Activated T-helper 17 cell treated with anti-CD3 and anti-CD28 coated beads, Interleukin-2, amount 50 U/mL, for 72 hours (primary cell): ENCODE results near the gene ZNF148. TPM values are rescaled to one million over a fixed set of nuclear protein-coding genes. Genes with fewer than 3 reads are reported as not detected.
"Not testable (repeated sequence)": the region's sequence is repeated elsewhere in the genome, so short reads cannot be mapped to it uniquely, and the experiment has no call there.

Source experiments
- ATAC-seq: fragments of 150-1000 bp; cut with Tn5 transposase; replicated peaks from 2 replicates; pipeline ENCODE4 v1.10.0; 2021; ENCODE audit warnings: mild to moderate bottlenecking, moderate library complexity
- H3K27ac Mint-ChIP-seq: one replicate; pipeline ENCODE4 v1.8.0; 2022; ENCODE audit warnings: mixed read lengths
- H3K27me3 Mint-ChIP-seq: one replicate; pipeline ENCODE4 v1.8.0; 2022; ENCODE audit warnings: mixed read lengths
- H3K36me3 Mint-ChIP-seq: one replicate; pipeline ENCODE4 v1.8.0; 2022; ENCODE audit warnings: low read depth, mild to moderate bottlenecking, mixed read lengths
- H3K4me1 Mint-ChIP-seq: one replicate; pipeline ENCODE4 v1.8.0; 2022; ENCODE audit warnings: mixed read lengths
- H3K4me3 Mint-ChIP-seq: one replicate; pipeline ENCODE4 v1.8.0; 2022; ENCODE audit warnings: mild to moderate bottlenecking, mixed read lengths
- H3K9me3 Mint-ChIP-seq: one replicate; pipeline ENCODE4 v1.8.0; 2022; ENCODE audit warnings: mixed read lengths
- total RNA-seq, 2 donors: library from RNA; stranded (reverse); gene quantifications; one replicate each; pipeline ENCODE4 v1.2.3, GENCODE V29; 2022

The ZNF148 gene
- total RNA-seq, 2 donors from 2014 or later = 38.1 to 60.2 TPM

DNA sequence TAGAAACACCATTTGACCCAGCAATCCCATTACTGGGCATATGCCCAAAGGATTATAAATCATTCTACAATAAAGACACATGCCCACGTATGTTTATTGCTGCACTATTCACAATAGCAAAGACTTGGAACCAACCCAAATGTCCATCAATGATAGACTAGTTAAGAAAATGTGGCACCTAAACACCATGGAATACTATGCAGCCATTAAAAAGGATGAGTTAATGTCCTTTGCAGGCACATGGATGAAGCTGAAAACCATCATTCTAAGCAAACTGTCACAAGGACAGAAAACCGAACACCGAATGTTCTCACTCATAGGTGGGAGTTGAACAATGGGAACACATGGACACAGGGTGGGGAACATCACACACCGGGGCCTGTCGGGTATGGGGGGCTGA is 13.2 kb upstream of the ZNF148 start:
- H3K27me3 Mint-ChIP-seq, H3K36me3 Mint-ChIP-seq, H3K4me1 Mint-ChIP-seq, H3K4me3 Mint-ChIP-seq, H3K9me3 Mint-ChIP-seq, H3K27ac Mint-ChIP-seq, ATAC-seq: not testable (repeated sequence)

DNA sequence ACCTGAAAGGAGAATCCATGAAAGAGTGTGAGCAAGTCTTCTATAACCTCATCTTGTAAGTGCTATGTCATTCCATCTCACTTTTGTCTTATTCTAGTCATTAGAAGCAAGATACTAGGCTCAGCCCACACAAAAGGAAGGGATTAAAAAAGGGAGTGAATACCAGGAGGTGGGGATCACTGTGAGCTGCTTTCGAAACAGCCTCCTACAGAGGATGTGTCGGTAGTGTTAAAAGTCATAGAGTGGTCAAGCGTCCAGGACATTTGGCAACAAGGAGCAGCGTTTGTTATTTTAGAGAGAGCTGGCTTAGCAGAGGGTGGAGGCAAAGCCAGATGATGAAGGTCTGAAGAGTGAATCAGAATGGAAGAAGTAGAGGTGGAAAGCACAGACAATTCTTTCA is 11.7 kb upstream of the ZNF148 start:
- no peaks in the 10 kb centered on the region for H3K27me3 Mint-ChIP-seq
- no peaks in the 10 kb centered on the region for H3K9me3 Mint-ChIP-seq
- no peak for ATAC-seq
- H3K4me1 Mint-ChIP-seq = peaks cover 13% of the 10 kb centered on the region
- H3K4me3 Mint-ChIP-seq = no peak overlapping the region
- H3K27ac Mint-ChIP-seq = no peak overlapping the region
- H3K36me3 Mint-ChIP-seq = no peaks in the 10 kb centered on the region

DNA sequence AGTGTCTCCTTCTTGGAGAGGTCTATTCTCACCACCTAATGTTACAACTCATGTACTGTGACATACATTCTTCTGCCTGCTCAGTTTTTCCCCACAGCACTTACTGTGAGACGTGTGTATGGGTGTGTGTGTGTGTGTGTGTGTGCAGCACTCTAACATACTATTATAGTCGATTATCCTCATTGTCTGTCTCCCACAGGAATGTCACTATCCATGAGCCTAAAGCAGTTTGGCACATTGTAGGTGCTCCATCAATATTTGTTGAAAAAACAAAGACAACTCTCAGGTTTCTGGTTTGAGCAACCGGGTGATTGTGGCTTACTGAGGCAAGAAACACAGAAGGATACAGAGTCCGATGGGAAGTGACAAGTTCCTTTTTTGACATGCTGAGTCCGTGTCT is 8.6 kb upstream of the ZNF148 start:
- H3K27me3 Mint-ChIP-seq = no peaks in the 10 kb centered on the region
- no peaks in the 10 kb centered on the region for H3K36me3 Mint-ChIP-seq
- no peaks in the 10 kb centered on the region for H3K9me3 Mint-ChIP-seq
- no peak overlapping the region for H3K4me3 Mint-ChIP-seq
- no peak for ATAC-seq
- no peak overlapping the region for H3K27ac Mint-ChIP-seq
- peaks cover 4% of the 10 kb centered on the region for H3K4me1 Mint-ChIP-seq

DNA sequence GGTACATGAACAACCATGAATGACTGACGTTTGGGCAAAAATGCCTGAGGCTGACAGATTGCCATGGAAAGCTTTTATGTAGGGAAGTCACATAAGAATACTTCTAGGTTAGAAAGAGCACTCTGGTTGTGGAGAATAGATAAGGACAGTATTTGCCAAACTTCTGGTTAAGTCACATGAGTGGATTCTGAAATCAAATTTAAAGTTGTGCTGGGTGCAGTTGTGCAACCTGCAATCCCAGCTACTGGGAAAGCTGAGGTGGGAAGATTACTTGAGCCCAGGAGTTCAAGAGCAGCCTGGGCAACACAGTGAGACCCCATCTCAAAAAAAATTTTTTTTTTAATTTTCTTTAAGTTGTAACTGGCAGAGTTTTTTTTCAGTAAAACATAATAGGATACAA is 7.2 kb upstream of the ZNF148 start:
- H3K9me3 Mint-ChIP-seq = no peaks in the 10 kb centered on the region
- no peak overlapping the region for H3K27ac Mint-ChIP-seq
- no peaks in the 10 kb centered on the region for H3K27me3 Mint-ChIP-seq
- ATAC-seq = no peak
- no peaks in the 10 kb centered on the region for H3K36me3 Mint-ChIP-seq
- H3K4me1 Mint-ChIP-seq = peaks cover 4% of the 10 kb centered on the region
- H3K4me3 Mint-ChIP-seq = no peak overlapping the region

DNA sequence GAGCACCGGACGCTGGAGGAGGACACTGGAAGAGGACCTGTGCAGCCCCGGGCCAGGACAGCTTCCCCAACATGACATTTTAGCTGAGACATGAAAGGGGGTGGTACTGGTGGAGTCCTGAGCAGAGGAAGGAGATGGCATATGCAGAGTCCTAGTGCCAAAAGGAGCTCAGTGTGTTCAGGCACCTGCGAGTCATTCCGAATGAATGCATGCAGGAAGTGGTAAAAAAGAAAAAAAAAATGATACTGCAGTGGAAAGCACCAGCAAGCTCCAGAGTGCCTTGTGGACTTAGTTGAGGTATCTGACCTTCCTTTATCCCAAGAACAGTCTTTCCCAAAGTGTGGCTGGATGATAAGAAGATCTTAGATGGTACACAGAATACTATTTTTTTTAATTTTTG is 6.6 kb upstream of the ZNF148 start:
- Mint-ChIP-seq H3K36me3 (no peaks in the 10 kb centered on the region), H3K27ac (no peak overlapping the region), H3K4me1 (peaks cover 4% of the 10 kb centered on the region), H3K4me3 (peak overlapping the region; percentile 17), H3K27me3 (no peaks in the 10 kb centered on the region), H3K9me3 (no peaks in the 10 kb centered on the region)
- ATAC-seq = peak; percentile 96

DNA sequence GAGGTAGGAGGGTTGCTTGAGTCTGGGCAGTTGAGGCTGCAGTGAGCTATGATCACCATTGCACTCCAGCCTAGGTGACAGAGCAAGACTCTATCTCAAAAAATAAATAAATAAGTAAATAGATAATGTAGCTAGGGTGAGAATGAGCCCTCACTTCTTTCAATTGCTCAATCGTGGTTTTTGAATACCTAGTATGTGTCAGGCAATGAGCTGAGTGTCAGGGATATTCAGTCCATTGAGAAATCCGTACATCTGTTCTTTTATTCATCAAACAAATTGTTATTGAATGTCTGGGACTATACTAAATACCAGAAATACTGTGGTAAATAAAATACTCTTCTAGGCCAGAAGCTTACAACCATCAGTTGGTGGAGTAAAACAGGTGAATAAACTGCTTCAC is 6.2 kb upstream of the ZNF148 start:
- H3K9me3 Mint-ChIP-seq = no peaks in the 10 kb centered on the region

DNA sequence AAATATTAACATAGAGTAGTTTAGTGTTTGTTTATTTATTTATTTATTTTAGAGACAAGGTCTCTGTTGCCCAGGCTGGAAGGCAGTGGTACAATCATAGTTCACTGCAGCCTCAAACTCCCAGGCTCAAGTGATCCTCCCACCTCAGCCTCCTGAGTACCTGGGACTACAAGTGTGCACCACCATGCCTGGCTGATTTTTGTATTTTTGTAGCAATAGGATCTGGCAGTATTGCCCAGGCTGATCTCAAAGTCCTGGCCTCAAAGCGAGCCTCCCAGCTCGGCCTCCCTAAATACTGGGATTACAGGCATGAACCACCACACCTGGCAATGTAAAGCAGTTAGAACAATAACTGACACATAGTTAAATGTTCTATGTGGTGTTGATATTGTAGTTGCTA is 4.4 kb upstream of the ZNF148 start:
- H3K27ac Mint-ChIP-seq = no peak overlapping the region
- H3K36me3 Mint-ChIP-seq = peaks cover 6% of the 10 kb centered on the region
- no peak for ATAC-seq
- H3K4me1 Mint-ChIP-seq = peaks cover 6% of the 10 kb centered on the region
- no peak overlapping the region for H3K4me3 Mint-ChIP-seq
- no peaks in the 10 kb centered on the region for H3K27me3 Mint-ChIP-seq
- H3K9me3 Mint-ChIP-seq = no peaks in the 10 kb centered on the region

More for the DNA sequence above, 6.2 kb upstream of the ZNF148 start:
- peaks cover 4% of the 10 kb centered on the region for H3K4me1 Mint-ChIP-seq
- H3K4me3 Mint-ChIP-seq = peak overlapping the region; percentile 17
- H3K36me3 Mint-ChIP-seq = no peaks in the 10 kb centered on the region
- H3K27me3 Mint-ChIP-seq = no peaks in the 10 kb centered on the region
- peak; percentile 53 for ATAC-seq
- no peak overlapping the region for H3K27ac Mint-ChIP-seq

DNA sequence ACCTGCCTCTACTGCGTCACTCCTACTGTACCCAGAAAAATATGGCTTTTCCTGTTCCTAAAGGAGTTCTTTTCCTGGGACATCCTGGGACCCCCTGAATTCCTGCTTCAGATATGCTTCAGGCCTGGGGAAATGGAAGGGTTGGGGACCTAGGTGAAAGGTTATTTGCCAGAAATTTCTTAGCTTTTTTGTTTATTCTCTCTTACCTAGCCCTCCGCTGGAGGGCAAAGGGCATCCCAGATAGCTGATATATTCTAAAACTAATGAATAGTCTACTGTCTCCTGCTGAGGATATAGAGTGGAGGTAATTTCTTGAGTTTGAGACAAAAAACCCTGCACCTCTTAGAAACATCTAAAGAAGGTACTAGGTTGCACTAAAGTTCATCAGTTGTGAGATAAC is 3.6 kb upstream of the ZNF148 start:
- H3K9me3 Mint-ChIP-seq = no peaks in the 10 kb centered on the region
- H3K36me3 Mint-ChIP-seq = peaks cover 12% of the 10 kb centered on the region
- peaks cover 13% of the 10 kb centered on the region for H3K4me1 Mint-ChIP-seq
- no peak for ATAC-seq
- no peak overlapping the region for H3K4me3 Mint-ChIP-seq
- H3K27me3 Mint-ChIP-seq = no peaks in the 10 kb centered on the region
- H3K27ac Mint-ChIP-seq = no peak overlapping the region

DNA sequence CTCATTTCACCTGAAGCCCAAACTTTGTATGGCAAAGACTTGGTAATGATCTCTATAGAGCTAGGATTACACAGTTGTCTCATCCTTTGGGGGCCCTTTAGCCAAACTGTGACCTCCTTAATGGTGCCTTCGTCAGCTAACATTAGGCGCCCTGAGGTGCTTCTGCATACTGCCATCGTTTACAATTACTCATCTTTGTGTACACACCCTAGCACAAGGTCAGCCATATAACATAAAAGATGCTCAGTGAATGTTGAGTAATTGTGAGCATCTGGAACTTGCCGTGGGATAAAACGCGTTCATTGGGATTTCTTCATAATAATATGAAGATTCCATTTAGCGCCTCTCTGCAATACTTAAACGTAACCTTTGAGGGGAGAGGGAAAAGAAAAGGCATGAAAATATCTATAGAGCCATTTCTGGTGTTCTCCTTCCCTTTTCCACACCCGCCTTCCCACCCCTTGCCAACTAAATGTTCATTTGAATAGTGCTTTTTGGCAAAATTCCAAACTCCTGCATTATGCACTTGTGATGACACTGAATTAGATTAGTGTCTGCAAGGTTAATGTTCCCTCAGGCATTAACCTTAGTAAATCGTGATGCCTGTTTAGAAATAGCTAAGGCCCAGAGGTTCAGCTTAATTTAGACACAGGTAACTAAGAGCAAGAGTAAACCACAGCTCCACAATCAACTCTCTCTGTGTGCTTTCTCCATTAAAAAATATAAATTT is 990 bp upstream of the ZNF148 start:
- peaks cover 25% of the 10 kb centered on the region for H3K36me3 Mint-ChIP-seq
- H3K27me3 Mint-ChIP-seq = no peaks in the 10 kb centered on the region
- peak overlapping the region; percentile 93 for H3K4me3 Mint-ChIP-seq
- peaks cover 15% of the 10 kb centered on the region for H3K4me1 Mint-ChIP-seq
- no peaks in the 10 kb centered on the region for H3K9me3 Mint-ChIP-seq
- H3K27ac Mint-ChIP-seq = peak overlapping the region; percentile 91
- no peak for ATAC-seq

DNA sequence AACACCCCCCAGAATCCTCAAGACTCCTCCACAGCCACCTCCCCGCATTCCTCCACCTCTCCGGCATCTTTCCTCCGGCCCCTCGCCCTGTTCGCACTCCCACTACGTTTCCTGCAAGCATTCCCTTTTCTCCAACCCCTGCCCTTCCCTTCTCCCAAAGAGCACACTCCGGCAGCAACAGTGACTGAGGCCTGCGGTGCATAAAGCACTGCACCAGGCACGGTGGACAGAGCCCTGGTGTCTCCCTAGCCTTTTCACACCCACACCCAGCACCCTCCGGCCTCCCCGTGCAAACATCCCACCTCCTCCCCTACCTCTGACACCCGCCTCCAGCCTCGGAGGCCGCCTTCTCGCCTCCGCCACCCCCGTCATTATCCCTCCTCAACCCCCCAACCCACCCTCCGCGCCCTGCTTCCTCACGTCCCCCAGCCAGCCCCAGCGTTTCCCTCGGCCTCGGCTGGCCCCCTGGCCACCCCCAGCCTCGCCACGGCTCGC is 577 bp downstream of the ZNF148 start:
- Mint-ChIP-seq H3K4me3 (peak overlapping the region; percentile 93), H3K27me3 (no peaks in the 10 kb centered on the region), H3K4me1 (peaks cover 27% of the 10 kb centered on the region), H3K36me3 (peaks cover 37% of the 10 kb centered on the region), H3K9me3 (no peaks in the 10 kb centered on the region), H3K27ac (peak overlapping the region; percentile 91)
- ATAC-seq = peak; percentile 46

DNA sequence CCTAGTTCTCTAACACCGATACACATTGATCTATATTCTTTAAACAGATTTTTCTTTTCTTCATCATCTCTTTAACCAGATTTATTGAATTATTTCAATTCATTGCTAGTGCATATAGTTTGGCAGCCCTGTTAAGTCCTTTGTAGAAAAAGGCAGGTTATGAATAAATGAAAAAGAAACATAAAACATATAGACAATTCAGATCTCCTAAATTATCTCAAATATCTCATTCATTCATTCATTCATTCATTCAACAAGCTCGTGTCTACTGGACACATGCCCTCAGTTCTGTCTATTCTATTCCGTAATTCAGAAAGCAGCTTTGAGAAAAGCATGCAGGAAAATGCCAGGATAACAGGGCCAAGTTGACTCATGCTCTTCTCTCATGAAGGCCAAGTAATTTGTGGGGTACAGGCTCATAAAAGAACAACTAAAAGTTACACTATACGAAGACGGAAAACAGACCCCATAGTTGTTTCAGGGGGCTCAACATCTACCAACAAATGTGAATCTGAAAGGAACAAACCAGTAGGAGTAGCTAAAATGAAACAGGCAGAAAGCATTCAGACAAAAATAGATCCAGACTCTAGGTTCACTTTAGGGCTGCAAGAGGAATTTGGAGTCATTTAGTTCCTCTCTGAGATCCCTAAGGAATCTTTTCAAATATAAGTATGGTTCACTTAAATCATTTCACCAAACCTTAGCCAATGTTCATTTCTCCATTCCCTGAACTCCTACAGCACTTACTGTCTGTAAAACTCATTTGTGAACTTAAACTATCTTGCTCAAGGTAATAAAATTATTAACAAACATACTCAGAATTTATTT is 7.5 kb downstream of the ZNF148 start:
- no peaks in the 10 kb centered on the region for H3K9me3 Mint-ChIP-seq
- H3K27me3 Mint-ChIP-seq = no peaks in the 10 kb centered on the region
- H3K4me3 Mint-ChIP-seq = no peak overlapping the region
- H3K36me3 Mint-ChIP-seq = peaks cover 38% of the 10 kb centered on the region
- peaks cover 54% of the 10 kb centered on the region for H3K4me1 Mint-ChIP-seq
- no peak overlapping the region for H3K27ac Mint-ChIP-seq
- no peak for ATAC-seq

DNA sequence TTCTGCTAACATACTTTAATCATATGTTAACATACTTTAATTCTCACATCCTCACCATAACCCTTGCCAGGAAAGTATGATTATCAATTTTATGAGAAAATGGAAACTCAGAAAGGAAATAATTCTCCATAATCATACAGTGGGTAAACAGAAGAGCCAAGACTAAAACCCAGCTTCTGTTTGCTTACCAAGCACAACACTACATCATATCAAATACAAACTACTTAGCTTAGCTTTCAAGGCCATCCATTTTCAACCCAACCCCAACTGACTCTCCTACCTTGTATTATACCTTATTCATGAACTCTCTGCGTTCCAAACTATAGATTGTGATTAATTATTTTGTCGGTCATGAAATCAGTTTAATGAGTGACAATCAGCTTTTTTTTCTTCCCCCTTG is 9.0 kb downstream of the ZNF148 start:
- no peak overlapping the region for H3K27ac Mint-ChIP-seq
- no peak for ATAC-seq
- H3K36me3 Mint-ChIP-seq = peaks cover 26% of the 10 kb centered on the region
- peaks cover 62% of the 10 kb centered on the region for H3K4me1 Mint-ChIP-seq
- no peaks in the 10 kb centered on the region for H3K27me3 Mint-ChIP-seq
- H3K9me3 Mint-ChIP-seq = no peaks in the 10 kb centered on the region
- H3K4me3 Mint-ChIP-seq = no peak overlapping the region

DNA sequence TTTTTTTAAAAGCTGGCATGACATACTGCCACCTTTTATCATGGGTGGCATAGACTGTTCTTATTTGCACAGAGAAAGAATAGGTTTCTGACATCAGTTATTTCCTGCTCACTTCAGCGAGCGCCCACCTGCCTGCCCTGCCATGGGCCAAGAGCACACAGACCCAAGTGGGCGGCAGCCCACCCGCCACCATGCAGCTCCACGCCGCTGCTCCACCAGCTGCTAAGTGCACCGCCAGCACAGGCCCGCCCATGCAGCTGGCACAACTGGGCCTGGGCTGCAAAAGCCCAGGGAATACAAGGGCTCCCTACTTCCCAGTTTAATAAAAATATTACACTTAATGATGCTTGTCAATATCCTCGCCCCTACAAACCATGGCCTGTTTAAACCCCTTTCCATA is 15.4 kb downstream of the ZNF148 start:
- no peak overlapping the region for H3K4me3 Mint-ChIP-seq
- H3K27me3 Mint-ChIP-seq = no peaks in the 10 kb centered on the region
- H3K36me3 Mint-ChIP-seq = peaks cover 12% of the 10 kb centered on the region
- H3K27ac Mint-ChIP-seq = no peak overlapping the region
- no peak for ATAC-seq
- no peaks in the 10 kb centered on the region for H3K9me3 Mint-ChIP-seq
- peaks cover 56% of the 10 kb centered on the region for H3K4me1 Mint-ChIP-seq

DNA sequence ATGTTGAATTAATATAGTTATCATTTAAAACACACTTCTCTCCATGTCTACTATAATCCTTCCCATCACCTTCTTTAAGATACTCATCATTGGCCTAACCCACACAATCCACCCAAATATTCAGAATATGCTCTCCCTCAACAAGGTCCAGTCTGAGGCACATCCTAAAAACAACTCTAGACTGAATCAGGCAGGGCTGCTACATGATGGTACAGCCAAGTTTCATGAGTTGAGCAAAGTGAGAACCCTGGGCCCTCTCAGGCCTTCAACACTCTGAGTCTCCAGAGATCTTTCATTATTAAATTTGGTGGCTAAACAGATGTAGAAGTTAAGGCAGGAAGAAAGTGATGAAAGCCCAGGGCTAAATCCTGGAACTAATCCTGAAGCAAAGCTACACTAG is 16.2 kb downstream of the ZNF148 start:
- H3K4me3 Mint-ChIP-seq = peak overlapping the region; percentile 78
- H3K27me3 Mint-ChIP-seq = no peaks in the 10 kb centered on the region
- H3K27ac Mint-ChIP-seq = peak overlapping the region; percentile 84
- H3K36me3 Mint-ChIP-seq = peaks cover 6% of the 10 kb centered on the region
- H3K9me3 Mint-ChIP-seq = no peaks in the 10 kb centered on the region
- no peak for ATAC-seq
- peaks cover 55% of the 10 kb centered on the region for H3K4me1 Mint-ChIP-seq

DNA sequence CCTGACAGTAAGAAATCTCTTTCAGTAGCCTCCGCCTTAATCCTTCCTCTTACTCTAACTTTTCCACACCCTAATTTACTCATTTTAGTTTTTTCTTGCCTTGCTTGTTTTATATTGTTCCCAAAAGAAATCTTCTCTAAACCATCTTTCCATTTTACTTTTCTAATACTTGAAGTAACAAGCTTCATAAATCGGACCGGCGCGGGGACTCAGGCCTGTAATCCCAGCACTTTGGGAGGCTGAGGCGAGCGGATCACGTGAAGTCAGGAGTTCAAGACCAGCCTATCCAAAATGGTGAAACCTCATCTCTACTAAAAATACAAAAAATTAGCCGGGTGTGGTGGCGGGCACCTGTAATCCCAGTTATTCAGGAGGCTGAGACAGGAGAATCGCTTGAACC is 17.3 kb downstream of the ZNF148 start:
- no peaks in the 10 kb centered on the region for H3K9me3 Mint-ChIP-seq
- peaks cover 12% of the 10 kb centered on the region for H3K36me3 Mint-ChIP-seq
- no peak for ATAC-seq
- H3K4me3 Mint-ChIP-seq = peak overlapping the region; percentile 78
- H3K27ac Mint-ChIP-seq = peak overlapping the region; percentile 84
- H3K27me3 Mint-ChIP-seq = no peaks in the 10 kb centered on the region
- peaks cover 52% of the 10 kb centered on the region for H3K4me1 Mint-ChIP-seq
